ENCODE results near the gene MAN1B1. TPM values are rescaled to one million over a fixed set of nuclear protein-coding genes. Genes with fewer than 3 reads are reported as not detected.

MAN1B1 gene
- total RNA-seq, 1 experiment from 2014 or later, result 50.9 TPM

DNA sequence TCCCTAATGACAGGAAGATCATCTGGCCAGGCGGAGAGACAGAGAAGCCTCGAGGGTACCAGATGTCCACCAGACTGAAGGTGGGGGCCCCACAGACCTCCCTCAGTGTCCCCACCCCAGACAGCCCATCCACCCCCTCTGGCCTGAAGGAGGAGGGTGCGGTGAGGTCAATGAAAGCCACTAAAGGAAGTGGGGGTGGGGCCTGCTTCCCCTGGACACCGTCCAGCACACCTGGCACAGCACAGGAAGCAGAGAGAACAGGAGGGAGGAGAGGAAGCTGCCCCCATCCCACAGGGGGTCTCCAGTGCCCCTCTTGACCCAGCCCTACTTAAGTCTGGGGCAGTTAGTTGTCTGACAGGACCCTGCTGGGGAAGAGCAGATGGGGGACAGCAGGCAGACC, 71.8 kb downstream of the MAN1B1 start:
- ChIA-PET POLR2A (interaction anchor here (0.6 kb wide), 1 partner anchor 26 kb away, joined by 5 read pairs; no protein-coding TSS in a partner anchor), CTCF (no interaction called here)
- ATAC-seq, result no peak

More for the DNA sequence above, 71.8 kb downstream of the MAN1B1 start:
- no peak overlapping the region for H3K4me3 ChIP-seq (replicated peaks in 1 of 2; ENCODE audit: low read depth in 1 of 2, low read length in 2 of 2)
- H3K9me2 ChIP-seq (ENCODE audit: insufficient read depth), result no peaks in the 10 kb centered on the region
- no peak overlapping the region for H2AFZ ChIP-seq (ENCODE audit: low read depth, low read length, poor library complexity, severe bottlenecking)
- H3K4me2 ChIP-seq (ENCODE audit: low read length), result 0 out of 2 replicates have a peak overlapping the region, but pooled peaks have one; percentile 17
- no peak for DNase-seq (ENCODE audit: low read depth, low spot score)
- H3K27me3 ChIP-seq (ENCODE audit: insufficient read depth, low read length), result no peaks in the 10 kb centered on the region
- H3K4me1 ChIP-seq (ENCODE audit: control insufficient read depth in 1 of 2, insufficient read depth in 2 of 2, low read length in 2 of 2), result peaks cover 5 to 50% of the 10 kb centered on the region in 2 experiments; a peak in 3 of 4 replicates
- intact Hi-C loops (cut with micrococcal nuclease), result no loop called here
- H3K9me3 ChIP-seq (ENCODE audit: control insufficient read depth in 1 of 2, insufficient read depth in 1 of 2, low read depth in 1 of 2, low read length in 2 of 2), result no peaks in the 10 kb centered on the region
- RAD21 ChIA-PET (ENCODE audit: low non-redundant PET in 1 of 2, low total read pairs in 2 of 2, uncharacterized antibody in 2 of 2, unreplicated experiment in 2 of 2), result no interaction called here
- H3K9ac ChIP-seq (ENCODE audit: low read length), result no peak overlapping the region
- no peaks in the 10 kb centered on the region for H4K20me1 ChIP-seq (ENCODE audit: insufficient read depth)
- no peak overlapping the region for H3K27ac ChIP-seq (ENCODE audit: low read depth, low read length)
- no TSS peak for BruUV-seq (replicated peaks)
- TF ChIP-seq ZNF274 (IDR thresholded peaks at IDR 0.05; ENCODE audit: low read depth, low read length) (no peak), EZH2phosphoT487 (IDR thresholded peaks at IDR 0.05; ENCODE audit: borderline replicate concordance) (no peak), ZFX (IDR thresholded peaks at IDR 0.05) (no peak), RAD21 (IDR thresholded peaks at IDR 0.05; ENCODE audit: low read depth) (no peak), POLR2A (IDR thresholded peaks at IDR 0.05; ENCODE audit: borderline replicate concordance, extremely low read depth, insufficient read depth, insufficient read length) (no peak), CEBPB (IDR thresholded peaks at IDR 0.05; ENCODE audit: low read depth) (no peak), POLR2AphosphoS5 (IDR thresholded peaks at IDR 0.05; ENCODE audit: low read depth, low read length) (no peak), FOSL1 (IDR thresholded peaks at IDR 0.05; ENCODE audit: low read depth) (no peak), EGR1 (IDR thresholded peaks at IDR 0.05; ENCODE audit: low read depth) (no peak), YY1 (IDR thresholded peaks at IDR 0.05; ENCODE audit: extremely low read depth, insufficient replicate concordance, low read depth, low read length) (no peak), SP1 (IDR thresholded peaks at IDR 0.05; ENCODE audit: low read depth) (no peak), SRF (IDR thresholded peaks at IDR 0.05; ENCODE audit: low read depth) (no peak), EZH2 (IDR thresholded peaks at IDR 0.05) (no peak), TCF7L2 (IDR thresholded peaks at IDR 0.05; ENCODE audit: borderline replicate concordance, extremely low read depth, insufficient read depth, insufficient read length) (no peak), ELF1 (IDR thresholded peaks at IDR 0.05; ENCODE audit: borderline replicate concordance, low read depth) (no peak), SIN3A (IDR thresholded peaks at IDR 0.05; ENCODE audit: low read depth) (no peak), CBX3 (IDR thresholded peaks at IDR 0.05; ENCODE audit: low read depth) (no peak)
- TF ChIP-seq, protein P1, sequence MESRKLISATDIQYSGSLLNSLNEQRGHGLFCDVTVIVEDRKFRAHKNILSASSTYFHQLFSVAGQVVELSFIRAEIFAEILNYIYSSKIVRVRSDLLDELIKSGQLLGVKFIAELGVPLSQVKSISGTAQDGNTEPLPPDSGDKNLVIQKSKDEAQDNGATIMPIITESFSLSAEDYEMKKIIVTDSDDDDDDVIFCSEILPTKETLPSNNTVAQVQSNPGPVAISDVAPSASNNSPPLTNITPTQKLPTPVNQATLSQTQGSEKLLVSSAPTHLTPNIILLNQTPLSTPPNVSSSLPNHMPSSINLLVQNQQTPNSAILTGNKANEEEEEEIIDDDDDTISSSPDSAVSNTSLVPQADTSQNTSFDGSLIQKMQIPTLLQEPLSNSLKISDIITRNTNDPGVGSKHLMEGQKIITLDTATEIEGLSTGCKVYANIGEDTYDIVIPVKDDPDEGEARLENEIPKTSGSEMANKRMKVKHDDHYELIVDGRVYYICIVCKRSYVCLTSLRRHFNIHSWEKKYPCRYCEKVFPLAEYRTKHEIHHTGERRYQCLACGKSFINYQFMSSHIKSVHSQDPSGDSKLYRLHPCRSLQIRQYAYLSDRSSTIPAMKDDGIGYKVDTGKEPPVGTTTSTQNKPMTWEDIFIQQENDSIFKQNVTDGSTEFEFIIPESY (IDR thresholded peaks at IDR 0.05; ENCODE audit: extremely low read depth, insufficient replicate concordance, low read length), result no peak
- TF ChIP-seq, protein P2, sequence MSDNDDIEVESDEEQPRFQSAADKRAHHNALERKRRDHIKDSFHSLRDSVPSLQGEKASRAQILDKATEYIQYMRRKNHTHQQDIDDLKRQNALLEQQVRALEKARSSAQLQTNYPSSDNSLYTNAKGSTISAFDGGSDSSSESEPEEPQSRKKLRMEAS (IDR thresholded peaks at IDR 0.05), result no peak
- TF ChIP-seq, protein P3, sequence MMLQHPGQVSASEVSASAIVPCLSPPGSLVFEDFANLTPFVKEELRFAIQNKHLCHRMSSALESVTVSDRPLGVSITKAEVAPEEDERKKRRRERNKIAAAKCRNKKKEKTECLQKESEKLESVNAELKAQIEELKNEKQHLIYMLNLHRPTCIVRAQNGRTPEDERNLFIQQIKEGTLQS (IDR thresholded peaks at IDR 0.05), result no peak
- no peaks in the 10 kb centered on the region for H3K36me3 ChIP-seq (ENCODE audit: control insufficient read depth in 1 of 2, insufficient read depth in 2 of 2, low read length in 2 of 2)
- no peaks in the 10 kb centered on the region for H3K79me2 ChIP-seq (ENCODE audit: insufficient read depth, low read length)

Data from HCT116 (cell line).